ENCODE measurements around the gene PDE9A.
"Not testable (repeated sequence)": the region's sequence is repeated elsewhere in the genome, so short reads cannot be mapped to it uniquely, and the experiment has no call there.

The PDE9A gene

GRCh38 chr21:42704861-42705260 lies 51.4 kb downstream of the PDE9A start:
- DNase-seq (ENCODE audit: low read depth in 3 of 3, low spot score in 1 of 3), result no peak

- DNase-seq (ENCODE audit: low read depth in 3 of 3, low spot score in 1 of 3), result no peak
Observed at GRCh38 chr21:42705346-42705745, 51.9 kb downstream of the PDE9A start.

GRCh38 chr21:42705746-42706374 lies 52.4 kb downstream of the PDE9A start:
- no peak for DNase-seq (ENCODE audit: low read depth in 3 of 3, low spot score in 1 of 3)

- no peak for DNase-seq (ENCODE audit: low read depth in 3 of 3, low spot score in 1 of 3)
Observed at GRCh38 chr21:42706765-42707164, 53.3 kb downstream of the PDE9A start.

DNA sequence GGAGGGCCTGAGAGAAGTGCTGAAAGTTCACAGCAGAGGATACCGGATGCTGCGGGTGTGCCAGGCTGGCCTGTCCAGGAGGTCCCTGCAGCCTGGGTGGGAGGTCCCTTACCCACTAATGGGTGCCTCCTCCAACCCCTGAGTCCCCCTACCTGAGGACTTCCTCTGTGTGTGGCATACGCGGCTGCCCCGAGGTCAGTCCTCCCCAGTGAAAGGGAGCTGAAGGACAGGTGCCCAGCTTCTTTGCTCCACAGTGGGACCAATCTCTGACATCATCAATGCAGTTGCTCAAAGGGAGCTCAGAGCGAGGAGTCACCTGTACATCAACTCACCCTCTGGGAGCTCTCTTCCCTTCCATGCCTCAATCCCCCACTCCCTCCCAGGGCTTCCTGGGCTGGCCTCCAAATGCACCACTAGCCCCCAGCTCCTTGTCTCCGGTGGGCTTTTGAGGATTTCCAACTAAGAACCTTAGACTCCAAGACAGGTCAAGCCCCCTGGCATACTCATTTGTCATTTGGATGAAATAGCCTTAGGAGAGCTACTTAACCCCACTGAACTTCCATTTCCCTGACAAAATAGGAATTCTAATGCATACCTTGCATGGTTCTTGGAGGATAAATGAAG lies 53.9 kb downstream of the PDE9A start:
- no peak for DNase-seq (ENCODE audit: low read depth in 3 of 3, low spot score in 1 of 3)

GRCh38 chr21:42708107-42708506 lies 54.7 kb downstream of the PDE9A start:
- DNase-seq (ENCODE audit: low read depth in 3 of 3, low spot score in 1 of 3), result no peak

GRCh38 chr21:42708916-42709315 lies 55.5 kb downstream of the PDE9A start:
- not testable (repeated sequence) for DNase-seq (ENCODE audit: low read depth in 3 of 3, low spot score in 1 of 3)

DNA sequence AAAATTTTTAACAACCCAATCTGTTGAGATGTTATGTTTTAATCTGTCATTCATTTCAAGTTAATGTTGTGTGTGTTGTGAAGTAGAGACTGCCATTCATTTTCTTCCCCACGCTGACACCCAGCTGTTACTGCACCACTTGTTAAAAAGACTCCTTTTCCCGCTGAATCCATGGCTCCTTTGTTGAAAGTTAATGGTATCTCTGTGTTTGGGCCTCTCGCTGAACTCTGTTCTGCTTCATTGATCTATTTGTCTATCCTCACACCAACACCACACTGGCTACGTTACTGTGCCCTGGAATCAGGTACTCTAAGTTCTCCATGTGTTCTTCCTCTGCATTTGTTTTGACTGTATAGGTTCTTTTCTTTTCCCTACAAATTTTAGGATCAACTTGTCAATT lies 58.2 kb downstream of the PDE9A start:
- DNase-seq (ENCODE audit: low read depth in 3 of 3, low spot score in 1 of 3), result no peak

- DNase-seq (ENCODE audit: low read depth in 3 of 3, low spot score in 1 of 3), result not testable (repeated sequence)
Observed at GRCh38 chr21:42715427-42715826, 62.0 kb downstream of the PDE9A start.

DNA sequence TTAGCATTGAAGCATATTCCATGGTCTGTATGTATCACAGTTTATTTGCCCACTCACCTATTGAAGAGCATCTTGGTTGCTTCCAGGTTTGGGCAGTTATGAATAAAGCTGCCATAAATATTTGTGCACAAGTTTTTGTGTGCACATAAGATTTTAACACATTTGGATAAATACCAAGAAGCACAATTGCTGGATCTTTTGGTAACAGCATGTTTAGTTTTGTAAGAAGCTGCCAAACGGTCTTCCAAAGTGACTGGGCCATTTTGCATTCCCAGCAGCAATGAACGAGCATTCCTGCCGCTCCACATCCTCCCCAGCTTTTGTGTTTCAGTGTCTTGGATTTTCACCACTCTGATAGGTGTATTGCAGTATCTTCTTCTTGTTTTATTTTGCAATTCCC lies 62.7 kb downstream of the PDE9A start:
- no peak for DNase-seq (ENCODE audit: low read depth in 3 of 3, low spot score in 1 of 3)

GRCh38 chr21:42720484-42720883 lies 67.1 kb downstream of the PDE9A start:
- DNase-seq (ENCODE audit: low read depth in 3 of 3, low spot score in 1 of 3), result not testable (repeated sequence)

- no peak for DNase-seq (ENCODE audit: low read depth in 3 of 3, low spot score in 1 of 3)
Observed at GRCh38 chr21:42721341-42721824, 68.0 kb downstream of the PDE9A start.

GRCh38 chr21:42722153-42722552 lies 68.7 kb downstream of the PDE9A start:
- no peak for DNase-seq (ENCODE audit: low read depth in 3 of 3, low spot score in 1 of 3)

- no peak for DNase-seq (ENCODE audit: low read depth in 3 of 3, low spot score in 1 of 3)
Observed at GRCh38 chr21:42722808-42723473, 69.5 kb downstream of the PDE9A start.

DNA sequence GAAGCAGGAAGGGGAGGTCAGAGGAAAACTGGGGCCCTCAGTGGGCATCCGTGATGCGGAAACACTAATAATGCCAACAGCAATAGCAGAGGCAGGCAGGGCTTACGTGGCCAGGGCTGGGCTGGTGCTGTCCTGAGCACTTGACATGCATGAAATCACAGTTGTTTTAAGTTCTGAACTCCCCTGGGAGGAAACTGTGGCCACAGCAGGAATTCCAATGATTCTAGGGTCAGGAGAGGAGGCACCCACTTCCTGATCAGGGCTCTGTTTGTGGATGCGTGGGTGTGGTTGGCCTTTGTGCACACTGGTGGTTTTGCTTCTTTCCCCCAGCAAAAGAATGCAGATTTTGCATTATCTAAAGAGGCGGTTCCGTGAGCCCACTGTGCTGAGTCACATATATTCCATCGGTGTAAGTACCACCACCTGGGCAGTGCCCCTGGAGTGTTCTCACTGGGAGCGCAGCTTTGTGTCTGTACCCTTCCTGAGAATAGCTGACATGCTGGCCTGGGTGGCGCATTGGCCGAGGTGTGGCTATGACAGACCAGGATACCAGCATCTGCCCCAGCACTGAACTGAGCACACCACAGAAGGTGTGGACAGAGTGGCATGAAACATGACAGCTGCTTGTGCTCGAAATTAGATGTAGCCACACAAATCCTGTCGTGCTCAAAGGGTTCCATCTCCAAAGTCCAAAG lies 71.0 kb downstream of the PDE9A start:
- no peak for DNase-seq (ENCODE audit: low read depth in 3 of 3, low spot score in 1 of 3)

DNA sequence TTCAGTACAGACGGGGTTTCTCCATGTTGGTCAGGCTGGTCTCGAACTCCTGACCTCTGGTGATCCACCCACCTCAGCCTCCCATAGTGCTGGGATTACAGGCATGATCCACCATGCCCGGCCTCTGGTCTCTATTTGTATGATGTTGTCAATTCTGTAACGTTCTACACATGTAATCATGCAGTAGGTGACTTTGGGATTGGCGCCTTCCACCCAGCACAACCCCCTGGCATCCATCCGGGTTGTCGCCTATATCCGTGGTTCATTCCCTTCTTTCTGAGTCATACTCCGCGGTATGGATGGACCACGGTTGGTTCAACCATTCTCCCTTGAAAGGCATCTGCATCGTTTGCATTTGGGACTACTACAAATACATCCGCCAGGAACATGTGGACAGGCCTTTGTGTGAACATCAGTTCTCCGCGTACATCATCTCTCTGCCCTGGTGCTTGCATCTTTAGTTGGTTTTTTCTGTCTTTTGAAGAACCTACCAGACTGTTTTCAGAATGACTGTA lies 72.1 kb downstream of the PDE9A start:
- DNase-seq (ENCODE audit: low read depth in 3 of 3, low spot score in 1 of 3), result no peak

- no peak for DNase-seq (ENCODE audit: low read depth in 3 of 3, low spot score in 1 of 3)
Observed at GRCh38 chr21:42731264-42732032, 78.0 kb downstream of the PDE9A start.

GRCh38 chr21:42732033-42732410 lies 78.6 kb downstream of the PDE9A start:
- no peak for DNase-seq (ENCODE audit: low read depth in 3 of 3, low spot score in 1 of 3)

- DNase-seq (ENCODE audit: low read depth in 3 of 3, low spot score in 1 of 3), result no peak
Observed at GRCh38 chr21:42733037-42733627, 79.7 kb downstream of the PDE9A start.

DNA sequence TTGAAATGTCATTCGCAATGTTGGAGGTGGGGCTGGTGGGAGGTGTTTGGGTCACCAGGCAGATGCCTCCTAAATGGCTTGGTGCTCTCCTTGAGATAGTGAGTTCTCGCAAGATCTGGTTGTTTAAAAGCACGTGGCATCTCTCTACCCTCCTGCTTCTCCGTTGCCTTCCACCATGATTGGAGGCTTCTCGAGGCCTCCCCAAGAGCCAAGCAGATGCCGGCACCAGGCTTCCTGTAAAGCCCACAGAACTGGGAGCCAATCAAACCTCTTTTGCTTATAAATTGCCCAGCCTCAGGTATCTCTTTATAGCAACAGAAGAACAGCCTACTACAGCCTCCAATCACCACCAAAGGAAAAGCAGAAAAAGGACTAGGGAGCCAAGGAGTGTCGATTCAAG lies 80.5 kb downstream of the PDE9A start:
- no peak for DNase-seq (ENCODE audit: low read depth in 3 of 3, low spot score in 1 of 3)
